AG10803 (cell line): Measurements from ENCODE around the gene TYRO3.

Experiments used
- DNase-seq: peaks from one replicate; pipeline ENCODE4 v3.0.0; 2010; ENCODE audit warnings: low read depth
- H3K4me3 ChIP-seq: 2 replicates; pipeline ENCODE4 v1.5.1; 2011; ENCODE audit warnings: mild to moderate bottlenecking, low read length, control low read depth
- TF ChIP-seq, protein P1 (sequence below): conservative IDR thresholded peaks from 2 replicates; pipeline ENCODE4 v1.5.1; 2011; ENCODE audit warnings: mild to moderate bottlenecking, low read length, control low read depth, inconsistent platforms

The TYRO3 gene

GRCh38 chr15:41558400-41559238 lies at the start of gene TYRO3:
TYRO3 (plus strand) TSS chr15:41559212; CDS start chr15:41559258, 46 bp downstream.
- DNase-seq = peak; percentile 27
- peak within 1 kb of the TSS; percentile 64 for H3K4me3 ChIP-seq
- TF ChIP-seq, protein P1, sequence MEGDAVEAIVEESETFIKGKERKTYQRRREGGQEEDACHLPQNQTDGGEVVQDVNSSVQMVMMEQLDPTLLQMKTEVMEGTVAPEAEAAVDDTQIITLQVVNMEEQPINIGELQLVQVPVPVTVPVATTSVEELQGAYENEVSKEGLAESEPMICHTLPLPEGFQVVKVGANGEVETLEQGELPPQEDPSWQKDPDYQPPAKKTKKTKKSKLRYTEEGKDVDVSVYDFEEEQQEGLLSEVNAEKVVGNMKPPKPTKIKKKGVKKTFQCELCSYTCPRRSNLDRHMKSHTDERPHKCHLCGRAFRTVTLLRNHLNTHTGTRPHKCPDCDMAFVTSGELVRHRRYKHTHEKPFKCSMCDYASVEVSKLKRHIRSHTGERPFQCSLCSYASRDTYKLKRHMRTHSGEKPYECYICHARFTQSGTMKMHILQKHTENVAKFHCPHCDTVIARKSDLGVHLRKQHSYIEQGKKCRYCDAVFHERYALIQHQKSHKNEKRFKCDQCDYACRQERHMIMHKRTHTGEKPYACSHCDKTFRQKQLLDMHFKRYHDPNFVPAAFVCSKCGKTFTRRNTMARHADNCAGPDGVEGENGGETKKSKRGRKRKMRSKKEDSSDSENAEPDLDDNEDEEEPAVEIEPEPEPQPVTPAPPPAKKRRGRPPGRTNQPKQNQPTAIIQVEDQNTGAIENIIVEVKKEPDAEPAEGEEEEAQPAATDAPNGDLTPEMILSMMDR = no peak

DNA sequence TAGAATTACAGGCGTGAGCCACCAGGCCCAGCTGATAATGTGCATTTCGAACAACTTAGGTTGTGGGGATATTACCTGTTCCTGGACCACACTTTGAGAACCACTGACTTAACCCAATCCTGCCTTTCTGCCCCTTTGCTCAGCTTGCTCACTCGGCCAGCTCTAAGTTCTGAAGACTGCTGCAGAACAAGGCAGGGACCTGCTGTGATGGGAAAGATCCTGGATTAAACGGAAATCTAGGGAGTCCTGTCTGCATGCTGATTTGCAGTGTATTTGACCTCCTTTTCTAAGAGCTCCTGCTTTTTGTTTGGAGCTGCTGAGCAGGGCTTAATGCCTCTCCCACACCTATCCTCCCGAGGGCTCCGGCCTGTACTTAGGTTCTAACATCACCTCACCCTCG lies 48.3 kb upstream of the TYRO3 start:
- TF ChIP-seq, protein P1 = no peak
- no peak for DNase-seq
- no peak overlapping the region for H3K4me3 ChIP-seq

DNA sequence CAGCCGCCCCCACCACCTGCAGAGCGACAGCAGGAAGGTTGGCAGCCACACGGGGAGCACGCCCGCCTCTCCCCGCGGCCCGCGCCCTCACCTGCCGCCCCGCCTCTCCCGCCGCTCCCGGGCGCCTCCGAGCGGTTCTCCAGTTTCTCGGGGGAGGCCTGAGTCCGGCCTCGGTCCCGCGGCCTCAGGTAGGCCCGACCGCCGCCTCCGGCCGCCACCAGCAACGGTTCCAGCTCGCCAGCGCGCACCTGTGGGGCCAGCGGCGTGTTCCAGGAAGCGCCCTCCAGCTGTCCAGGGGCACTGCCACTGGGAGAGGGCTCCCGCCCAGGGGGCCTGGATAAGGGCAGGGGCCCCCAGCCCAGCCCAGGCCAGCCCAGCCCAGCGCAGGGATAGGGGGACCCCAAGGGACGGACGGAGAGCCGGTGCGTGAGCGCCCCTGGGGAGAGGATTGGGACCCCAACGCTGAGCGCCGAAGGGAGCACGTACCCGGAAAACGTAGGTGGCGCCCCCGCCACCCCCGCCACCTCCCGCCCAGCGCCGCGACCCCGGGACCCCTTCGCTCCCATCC lies 47.6 kb upstream of the TYRO3 start:
- DNase-seq = no peak

DNA sequence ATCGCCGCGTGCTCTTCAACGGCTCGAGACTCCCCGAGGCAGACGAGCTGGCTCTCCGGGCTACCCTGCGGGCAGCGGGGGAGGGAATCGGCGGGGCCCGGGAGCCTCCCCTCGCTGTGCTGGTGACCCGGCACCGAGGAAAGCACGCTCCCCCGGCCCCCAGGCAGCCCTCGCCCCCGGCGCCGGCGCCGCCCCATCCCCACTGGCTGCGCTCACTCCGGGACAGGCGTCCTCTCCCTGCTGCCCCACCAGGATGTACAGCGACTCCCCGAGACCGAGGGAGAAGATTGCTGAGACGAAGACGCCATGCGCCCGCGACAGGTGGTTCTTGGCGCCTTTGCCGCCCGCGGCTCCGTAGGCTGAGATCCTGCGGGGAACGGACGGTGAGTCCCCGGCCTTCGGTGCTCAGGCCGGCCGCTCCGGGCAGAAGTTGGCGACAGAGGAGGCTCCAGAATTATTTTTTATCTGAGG lies 47.1 kb upstream of the TYRO3 start:
- no peak overlapping the region for H3K4me3 ChIP-seq
- TF ChIP-seq, protein P1 = no peak
- DNase-seq = no peak

More for the DNA sequence above, 47.6 kb upstream of the TYRO3 start:
- no peak overlapping the region for H3K4me3 ChIP-seq
- TF ChIP-seq, protein P1 = no peak

- no peak for DNase-seq
- peak overlapping the region; percentile 27; the same call in 1 of the 2 replicates for H3K4me3 ChIP-seq
- TF ChIP-seq, protein P1 = no peak
Observed at GRCh38 chr15:41512512-41512939, 46.5 kb upstream of the TYRO3 start.

GRCh38 chr15:41512940-41513505 lies 46.0 kb upstream of the TYRO3 start:
- H3K4me3 ChIP-seq = peak overlapping the region; percentile 27

More at GRCh38 chr15:41512940-41513505, 46.0 kb upstream of the TYRO3 start:
- peak; percentile 10 for DNase-seq
- TF ChIP-seq, protein P1 = no peak
